Measurements from ENCODE around the gene CCDC136.
A peak's percentile ranks its signal among the peaks of the same experiment; 100 is the strongest.

GRCh38 chr7:128860158-128861073 lies 68.6 kb downstream of the CCDC136 start:
- TF ChIP-seq POLR2A (IDR thresholded peaks at IDR 0.05; ENCODE audit: borderline replicate concordance, extremely low read depth, insufficient read depth, insufficient read length) (no peak), RAD21 (IDR thresholded peaks at IDR 0.05; ENCODE audit: low read depth) (no peak), CTCF (IDR thresholded peaks at IDR 0.05 in 2 of 3, conservative IDR thresholded peaks at IDR 0.05 in 1 of 3; ENCODE audit: borderline replicate concordance in 1 of 3, insufficient read depth in 1 of 3, low read depth in 2 of 3, low read length in 2 of 3) (peak in 2 of 3 experiments; percentile 21 to 26; a peak in 3 of 6 replicates)
